Mucosa of gallbladder (tissue), 1 donor: ENCODE data around the gene C1orf74. TPM values are rescaled to one million over a fixed set of nuclear protein-coding genes. Genes with fewer than 3 reads are reported as not detected.
A peak's percentile ranks its signal among the peaks of the same experiment; 100 is the strongest.

Experiments used
- DNase-seq: peaks from one replicate; pipeline ENCODE4 v3.0.0-alpha.2; 2020; ENCODE audit warnings: low spot score
- total RNA-seq: library from RNA; stranded (reverse); gene quantifications from one replicate; pipeline ENCODE4 v1.2.1, GENCODE V29; 2021
- donor health status: DM: no; HTN: no; CAD: no.

C1orf74 gene
- total RNA-seq, 1 donor from 2014 or later = 1.8 TPM

DNA sequence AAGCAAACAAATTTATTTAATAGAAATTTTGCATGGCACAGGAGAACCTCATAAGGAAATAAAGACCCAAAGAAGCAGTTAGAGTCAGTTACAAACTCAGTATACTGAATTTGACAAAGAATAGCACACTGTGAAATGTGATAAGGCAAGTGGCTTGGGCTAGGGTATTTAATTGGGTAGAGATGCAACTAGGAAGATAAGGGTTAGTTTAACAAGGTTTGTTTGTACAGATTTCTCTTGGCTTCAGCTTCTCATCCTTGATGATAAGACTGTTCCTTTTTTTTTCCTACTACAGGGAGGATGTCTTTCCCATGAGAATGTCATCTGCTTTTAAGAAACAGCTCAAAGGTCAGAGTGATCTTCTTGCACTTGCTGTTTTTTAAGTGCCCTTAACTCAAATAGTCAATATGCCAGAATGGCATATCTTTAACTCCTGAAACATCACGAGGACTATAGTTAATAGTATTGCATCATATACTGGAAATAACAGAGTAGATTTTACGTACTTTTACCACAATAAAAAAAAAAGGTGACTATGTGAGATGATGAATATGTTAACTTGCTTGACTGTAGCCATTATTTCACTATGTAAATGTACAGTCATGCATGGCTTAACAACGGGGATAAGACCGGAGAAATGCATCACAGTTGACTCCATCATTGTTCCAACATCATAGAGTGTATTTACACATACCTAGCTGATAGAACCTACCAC is 37.8 kb downstream of the C1orf74 start:
- DNase-seq = no peak

DNA sequence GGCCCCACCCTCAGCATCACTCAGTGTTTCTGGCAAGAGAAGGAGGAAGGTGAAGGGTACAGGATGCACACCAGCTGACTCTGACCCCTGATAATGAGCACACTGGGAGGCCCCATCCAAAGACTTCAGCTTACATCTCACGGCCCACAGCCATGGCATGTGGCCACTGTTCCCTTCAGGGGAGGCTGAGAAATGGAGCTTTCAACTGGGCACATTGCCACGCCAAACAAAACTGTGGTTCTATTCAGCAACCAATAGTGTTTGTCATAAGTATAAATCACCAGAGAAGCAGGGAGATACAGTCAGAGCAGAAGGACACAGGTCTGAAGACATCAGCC is 41.2 kb downstream of the C1orf74 start:
- DNase-seq = peak; percentile 38

DNA sequence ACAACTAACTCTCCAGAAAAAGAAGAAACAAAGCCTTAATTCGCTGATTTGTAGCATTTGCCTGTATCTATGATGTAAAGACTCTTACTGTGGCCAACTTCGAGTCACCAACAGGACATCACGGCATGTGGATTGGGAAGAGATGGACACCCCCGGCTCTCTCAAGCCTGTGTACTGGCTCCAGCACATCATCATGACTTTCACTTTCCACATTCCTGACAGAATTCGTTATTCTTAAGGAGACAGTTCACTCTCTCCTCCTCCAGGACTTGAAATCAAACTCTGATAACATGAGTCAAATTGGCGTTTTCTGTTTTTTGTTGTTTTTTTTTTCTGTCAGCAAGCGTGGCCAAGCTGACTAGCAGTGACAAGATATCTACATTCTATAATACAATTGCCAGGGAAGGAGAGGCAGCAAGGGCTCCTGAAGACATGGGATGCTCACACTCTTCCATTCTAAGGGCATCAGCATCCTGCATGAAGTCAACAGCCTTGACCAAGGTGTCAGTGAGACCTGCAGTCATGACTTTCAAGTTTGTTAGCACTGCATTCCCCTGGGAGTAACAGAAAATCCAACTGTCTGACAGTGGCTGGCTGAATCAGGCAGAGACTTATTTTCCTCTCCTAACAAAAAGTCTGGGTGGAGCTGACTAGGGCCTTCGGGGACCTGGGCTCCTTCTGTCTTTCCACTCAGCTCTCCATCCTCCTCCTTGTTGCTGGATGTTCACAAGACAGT is 41.8 kb downstream of the C1orf74 start:
- DNase-seq = no peak

DNA sequence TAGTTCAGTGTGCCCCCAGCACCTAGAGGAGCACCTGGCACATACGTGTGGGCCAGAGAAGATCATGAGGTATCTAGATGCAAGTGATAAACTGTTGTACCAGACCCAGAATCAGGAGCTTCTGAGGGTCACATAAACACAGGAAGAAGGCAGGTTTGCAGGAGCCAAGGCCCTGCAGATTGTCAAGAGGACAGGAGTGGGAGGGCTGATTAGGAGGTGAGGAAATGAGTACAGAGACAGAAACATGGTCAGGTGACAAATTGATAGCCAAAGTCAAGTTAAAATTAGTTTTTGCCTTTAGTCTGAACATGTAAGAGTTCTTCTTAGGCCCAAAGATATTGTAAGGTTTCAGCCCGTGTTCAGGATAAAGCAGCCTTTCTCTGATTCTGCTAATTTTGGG is 42.5 kb downstream of the C1orf74 start:
- DNase-seq = no peak

DNA sequence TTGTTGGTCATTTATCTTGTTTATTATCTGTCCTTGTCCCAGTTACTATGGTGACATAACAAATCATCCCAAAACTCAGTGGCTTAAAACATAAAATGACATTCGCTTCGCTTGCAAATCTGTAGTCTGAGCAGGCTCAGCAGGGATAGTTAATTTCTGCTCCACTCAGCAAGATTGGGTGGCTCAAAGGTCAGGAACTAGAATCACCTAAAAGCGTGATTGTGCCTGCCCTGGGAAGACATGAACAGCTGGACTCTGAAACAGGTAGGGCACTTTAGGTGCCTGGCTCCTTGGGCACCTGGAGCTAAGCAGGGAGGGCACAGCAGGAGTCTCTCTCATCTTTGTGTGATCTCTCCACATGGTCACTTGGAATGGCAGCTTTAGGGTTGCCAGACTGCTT is 43.2 kb downstream of the C1orf74 start:
- DNase-seq = no peak

DNA sequence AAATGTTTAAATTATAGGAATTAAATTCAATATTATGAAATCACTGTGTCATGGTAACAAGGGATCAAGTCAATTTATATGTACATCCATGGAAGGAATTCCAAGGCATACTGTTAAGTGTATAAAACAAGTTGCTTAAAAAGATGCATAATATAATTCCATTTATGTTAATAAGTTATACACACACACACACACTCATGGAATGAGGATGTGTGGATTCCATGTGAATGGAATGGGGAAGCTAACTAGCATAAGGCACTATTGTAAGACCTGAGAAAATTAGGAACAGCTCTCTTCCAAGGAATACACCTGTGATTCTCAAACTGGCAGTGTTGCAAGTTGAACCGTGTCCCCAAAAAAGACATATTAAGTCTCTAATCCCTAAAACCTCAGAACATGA is 46.1 kb downstream of the C1orf74 start:
- DNase-seq = no peak

DNA sequence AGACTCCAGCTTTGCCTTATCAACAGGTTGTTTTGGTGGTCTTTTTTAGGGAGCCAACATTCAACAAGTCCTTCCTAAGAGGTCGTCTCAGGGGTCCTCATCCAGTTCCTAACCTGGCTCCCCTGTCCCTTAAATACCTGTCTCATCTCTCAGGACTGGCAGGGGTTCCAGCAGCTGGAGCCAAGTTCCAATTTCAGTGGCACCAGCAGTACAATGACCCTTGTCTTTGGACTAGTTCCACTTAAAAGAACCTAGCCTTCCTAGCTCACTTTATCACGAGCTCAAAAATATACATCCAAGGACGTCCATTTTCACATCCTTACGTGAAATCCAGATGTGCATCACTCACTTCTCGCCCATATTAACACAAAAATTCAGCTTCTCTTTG is 47.2 kb downstream of the C1orf74 start:
- no peak for DNase-seq

DNA sequence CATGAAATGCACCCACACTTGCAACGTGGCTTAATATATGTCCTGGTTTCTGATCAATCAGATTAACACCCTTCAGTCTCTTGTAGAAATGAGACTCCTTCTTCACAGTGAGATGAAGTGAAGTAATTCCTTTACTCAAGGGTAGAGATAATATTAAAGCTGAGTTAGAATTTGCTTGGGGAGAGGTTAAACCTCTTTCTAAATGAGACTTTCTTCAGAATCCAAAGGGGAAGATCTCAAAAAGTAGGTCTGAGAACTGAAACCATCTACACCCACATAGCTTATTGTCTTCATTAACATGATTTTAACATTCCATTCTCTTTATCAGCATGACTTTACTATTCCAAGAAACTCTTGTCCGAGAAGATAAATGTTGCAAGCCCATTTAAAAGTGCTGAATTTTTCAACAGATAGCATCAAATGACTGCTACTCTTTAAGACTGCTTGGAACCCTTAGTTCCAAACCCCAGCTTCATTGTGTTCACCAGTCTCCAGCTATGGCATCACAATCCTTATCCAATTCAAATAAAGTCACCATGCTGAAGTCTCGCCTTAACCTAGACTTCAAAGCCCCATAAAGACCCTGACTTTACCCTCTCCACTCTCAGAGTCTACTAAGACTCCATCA is 47.8 kb downstream of the C1orf74 start:
- no peak for DNase-seq

DNA sequence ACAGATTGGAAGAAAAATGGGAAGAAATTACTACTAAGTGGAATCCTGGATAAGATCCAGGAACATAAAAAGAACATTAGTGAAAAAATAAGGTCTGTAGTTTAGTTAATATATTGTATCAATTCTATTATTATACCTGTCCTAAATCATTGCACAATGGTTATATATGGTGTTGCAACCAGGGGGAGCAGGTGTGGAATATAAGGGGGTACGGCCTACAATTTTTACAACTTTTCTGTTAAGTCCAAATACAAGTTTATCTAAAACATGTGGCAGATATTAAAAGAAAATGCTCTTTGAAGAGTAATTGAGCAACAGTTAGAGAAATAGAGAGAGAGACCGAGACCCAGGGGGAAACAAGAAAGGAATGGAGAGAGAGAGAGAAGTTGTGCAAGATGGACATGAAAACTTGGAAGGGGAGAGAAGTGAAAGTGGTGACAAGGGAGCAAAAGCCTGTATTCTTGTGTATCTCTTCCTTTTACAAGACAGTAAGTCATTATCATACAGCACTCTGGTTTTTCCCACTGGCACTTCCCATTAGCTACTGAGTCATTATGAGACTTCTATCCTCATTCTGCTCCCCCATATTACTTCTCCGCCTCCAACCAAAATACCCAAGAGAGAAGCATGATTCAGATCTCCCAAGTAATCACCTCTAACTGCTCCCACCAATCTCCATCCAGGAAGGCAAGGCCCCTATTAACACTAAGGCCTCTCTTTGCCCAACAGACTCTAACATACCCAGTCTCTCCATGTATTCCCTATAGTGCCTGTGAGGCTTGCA is 50.8 kb downstream of the C1orf74 start:
- DNase-seq = no peak

DNA sequence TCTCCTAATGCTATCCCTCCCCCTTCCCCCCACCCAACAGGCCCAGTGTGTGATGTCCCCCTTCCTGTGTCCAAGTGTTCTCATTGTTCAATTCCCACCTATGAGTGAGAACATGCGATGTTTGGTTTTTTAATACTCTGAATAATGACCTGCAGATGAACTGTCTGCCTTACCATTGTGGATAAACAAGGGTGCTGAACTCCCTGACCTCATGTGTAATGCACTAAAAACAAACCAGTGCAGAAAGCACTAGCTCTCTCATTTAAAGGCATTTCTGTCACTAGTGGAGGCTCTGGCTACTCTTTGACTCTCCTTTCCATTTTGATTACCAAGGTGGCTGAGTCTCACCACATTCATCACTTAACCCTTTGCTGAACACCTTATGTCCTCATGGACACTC is 51.6 kb downstream of the C1orf74 start:
- DNase-seq = no peak

DNA sequence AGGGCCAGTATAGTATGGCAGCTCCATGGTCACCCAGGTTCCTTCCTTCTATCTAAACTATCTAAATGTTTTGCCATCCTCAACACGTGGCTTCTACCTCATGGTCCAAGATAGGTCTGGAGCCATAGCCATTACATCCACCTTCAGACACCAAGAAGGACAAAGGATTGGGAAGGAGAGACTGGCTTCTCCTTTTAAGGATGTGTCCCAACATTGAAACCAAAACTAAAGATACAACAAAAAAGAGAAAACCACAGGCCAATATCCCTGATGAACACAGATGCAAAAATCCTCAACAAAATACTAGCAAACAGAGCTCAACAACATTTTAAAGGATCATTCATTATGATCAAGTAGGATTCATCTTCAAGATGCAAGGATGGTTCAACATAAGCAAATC is 54.9 kb downstream of the C1orf74 start:
- DNase-seq = no peak

Other genes with a start within 250 kb of the C1orf74 start
- gene CAMK1G, start 200.8 kb downstream of the C1orf74 start, total RNA-seq = 0.12 TPM
- gene LAMB3, start 132.1 kb downstream of the C1orf74 start, total RNA-seq = 7.6 TPM
- gene G0S2, start 109.1 kb downstream of the C1orf74 start, total RNA-seq = 4.6 TPM
- gene HSD11B1, start 79.7 kb downstream of the C1orf74 start, total RNA-seq = 5.7 TPM
- gene TRAF3IP3, start 28.5 kb downstream of the C1orf74 start, total RNA-seq = 8.9 TPM
- 104 TPM for gene IRF6, start 21.6 kb upstream of the C1orf74 start, total RNA-seq
- 5.0 TPM for gene UTP25, start 43.4 kb upstream of the C1orf74 start, total RNA-seq
- 0.06 TPM for gene SYT14, start 153.7 kb upstream of the C1orf74 start, total RNA-seq